Uterus (tissue), 2 donors: ENCODE results near the gene UBE2D2.

Experiments used
- POLR2A ChIP-seq, 2 donors: fragments of 450-650 bp; IDR thresholded peaks; one replicate each; pipeline ENCODE4 v1.6.1; 2016; ENCODE audit warnings: antibody characterized with exemption in 2 of 2, mild to moderate bottlenecking in 1 of 2, moderate library complexity in 1 of 2
- TF ChIP-seq, protein P1 (sequence below), 4 experiments: fragments of 200-600 bp in 2 of 4; fragments of 450-650 bp in 2 of 4; sonication (generic) in 2 of 4; IDR thresholded peaks; one replicate each; pipeline ENCODE4 v1.5.1; 2016 to 2019; ENCODE audit warnings: antibody characterized with exemption in 4 of 4, mild to moderate bottlenecking in 2 of 4, moderate library complexity in 1 of 4

DNA sequence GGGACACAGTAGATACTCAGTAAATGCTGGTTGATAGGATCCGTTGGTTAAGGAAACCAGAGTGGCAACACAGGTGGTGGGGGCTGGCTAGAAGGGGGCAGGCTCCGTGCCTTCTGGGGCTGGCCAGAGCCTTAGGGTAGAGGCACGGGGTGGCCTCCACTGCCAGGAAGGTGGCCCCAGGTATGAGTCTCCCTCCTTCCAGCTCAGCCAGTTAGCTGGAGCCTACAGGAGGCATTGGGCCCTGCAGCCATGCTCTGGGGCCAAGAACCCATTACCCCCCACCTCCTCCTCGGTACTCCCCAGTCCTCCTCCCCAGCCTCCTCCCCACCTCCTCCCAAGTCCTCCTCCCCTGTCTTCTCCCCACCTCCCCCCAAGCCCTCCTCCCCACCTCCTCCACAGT, 114.7 kb downstream of the UBE2D2 start:
- TF ChIP-seq, protein P1, sequence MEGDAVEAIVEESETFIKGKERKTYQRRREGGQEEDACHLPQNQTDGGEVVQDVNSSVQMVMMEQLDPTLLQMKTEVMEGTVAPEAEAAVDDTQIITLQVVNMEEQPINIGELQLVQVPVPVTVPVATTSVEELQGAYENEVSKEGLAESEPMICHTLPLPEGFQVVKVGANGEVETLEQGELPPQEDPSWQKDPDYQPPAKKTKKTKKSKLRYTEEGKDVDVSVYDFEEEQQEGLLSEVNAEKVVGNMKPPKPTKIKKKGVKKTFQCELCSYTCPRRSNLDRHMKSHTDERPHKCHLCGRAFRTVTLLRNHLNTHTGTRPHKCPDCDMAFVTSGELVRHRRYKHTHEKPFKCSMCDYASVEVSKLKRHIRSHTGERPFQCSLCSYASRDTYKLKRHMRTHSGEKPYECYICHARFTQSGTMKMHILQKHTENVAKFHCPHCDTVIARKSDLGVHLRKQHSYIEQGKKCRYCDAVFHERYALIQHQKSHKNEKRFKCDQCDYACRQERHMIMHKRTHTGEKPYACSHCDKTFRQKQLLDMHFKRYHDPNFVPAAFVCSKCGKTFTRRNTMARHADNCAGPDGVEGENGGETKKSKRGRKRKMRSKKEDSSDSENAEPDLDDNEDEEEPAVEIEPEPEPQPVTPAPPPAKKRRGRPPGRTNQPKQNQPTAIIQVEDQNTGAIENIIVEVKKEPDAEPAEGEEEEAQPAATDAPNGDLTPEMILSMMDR (IDR thresholded peaks at IDR 0.05): no peak
- no peak for TF ChIP-seq POLR2A (IDR thresholded peaks at IDR 0.05)
